ENCODE measurements around the gene RNU6-9.

RNU6-9 gene

GRCh38 chr19:855142-855541 lies 38.1 kb upstream of the RNU6-9 start (continued):
- TF ChIP-seq TSHZ2 (CRISPR knock-in tag; IDR thresholded peaks at IDR 0.05) (no peak), CSDC2 (CRISPR knock-in tag; IDR thresholded peaks at IDR 0.05) (no peak), ZNF565 (CRISPR knock-in tag; conservative IDR thresholded peaks at IDR 0.05; ENCODE audit: low read depth) (no peak)

- no peak for TF ChIP-seq CSDC2 (CRISPR knock-in tag; IDR thresholded peaks at IDR 0.05)
- no peak for TF ChIP-seq OSR1 (CRISPR knock-in tag; IDR thresholded peaks at IDR 0.05)
- no peak for TF ChIP-seq ZNF8 (CRISPR knock-in tag; IDR thresholded peaks at IDR 0.05)
- TF ChIP-seq PATZ1 (CRISPR knock-in tag; IDR thresholded peaks at IDR 0.05; ENCODE audit: borderline replicate concordance), result no peak
- no peak for TF ChIP-seq RARB (CRISPR knock-in tag; IDR thresholded peaks at IDR 0.05)
- TF ChIP-seq ZC3H10 (CRISPR knock-in tag; IDR thresholded peaks at IDR 0.05), result no peak
- no peak for TF ChIP-seq ZFP3 (CRISPR knock-in tag; IDR thresholded peaks at IDR 0.05)
- TF ChIP-seq GLIS3 (CRISPR knock-in tag; IDR thresholded peaks at IDR 0.05), result no peak
- TF ChIP-seq ARNTL (CRISPR knock-in tag; IDR thresholded peaks at IDR 0.05; ENCODE audit: borderline replicate concordance, low read depth), result no peak
- TF ChIP-seq ZNF565 (CRISPR knock-in tag; conservative IDR thresholded peaks at IDR 0.05; ENCODE audit: low read depth), result no peak
- TF ChIP-seq ZFP30 (CRISPR knock-in tag; IDR thresholded peaks at IDR 0.05), result no peak
- TF ChIP-seq CREB5 (CRISPR knock-in tag; IDR thresholded peaks at IDR 0.05; ENCODE audit: low read depth), result no peak
- TF ChIP-seq SNAI2 (CRISPR knock-in tag; IDR thresholded peaks at IDR 0.05), result no peak
- TF ChIP-seq TOX (CRISPR knock-in tag; IDR thresholded peaks at IDR 0.05; ENCODE audit: borderline replicate concordance), result no peak
- TF ChIP-seq ZNF70 (CRISPR knock-in tag; IDR thresholded peaks at IDR 0.05), result no peak
- no peak for TF ChIP-seq TCF4 (CRISPR knock-in tag; IDR thresholded peaks at IDR 0.05; ENCODE audit: borderline replicate concordance)
- TF ChIP-seq CSRNP3 (CRISPR knock-in tag; IDR thresholded peaks at IDR 0.05), result no peak
- no peak for ATAC-seq
Measured at GRCh38 chr19:855566-856120, 37.6 kb upstream of the RNU6-9 start.

DNA sequence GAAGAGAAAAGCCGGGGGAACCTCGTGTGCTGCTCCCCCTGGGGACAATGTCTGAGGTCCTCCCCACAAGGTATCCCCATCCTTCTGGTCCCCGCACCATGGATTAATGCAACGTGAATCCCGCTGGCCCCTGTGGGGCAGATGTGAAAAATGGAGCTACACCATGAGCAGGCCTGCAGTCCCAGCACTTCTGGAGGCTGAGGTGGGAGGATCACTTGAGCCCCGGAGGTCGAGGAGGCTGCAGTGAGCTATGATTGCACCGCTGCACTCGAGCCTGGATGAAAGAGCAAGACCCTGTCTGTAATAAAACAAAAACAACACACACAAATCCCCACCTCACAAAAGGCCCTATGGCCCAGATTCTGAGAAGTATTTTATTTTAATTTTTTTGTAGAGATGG lies 35.0 kb upstream of the RNU6-9 start:
- TF ChIP-seq CREB5 (CRISPR knock-in tag; IDR thresholded peaks at IDR 0.05; ENCODE audit: low read depth), result no peak
- TF ChIP-seq ARNTL (CRISPR knock-in tag; IDR thresholded peaks at IDR 0.05; ENCODE audit: borderline replicate concordance, low read depth), result no peak
- TF ChIP-seq CSRNP3 (CRISPR knock-in tag; IDR thresholded peaks at IDR 0.05), result no peak
- no peak for TF ChIP-seq ESRRG (CRISPR knock-in tag; IDR thresholded peaks at IDR 0.05)
- TF ChIP-seq TOX (CRISPR knock-in tag; IDR thresholded peaks at IDR 0.05; ENCODE audit: borderline replicate concordance), result no peak
- ATAC-seq, result no peak

Measured in SK-N-SH treated with all-trans-retinoic acid at 6 μM for 48 hours (cell line).